HG02981 (cell line): ENCODE data around the gene MGAT5B.
"Not testable (repeated sequence)": the region's sequence is repeated elsewhere in the genome, so short reads cannot be mapped to it uniquely, and the experiment has no call there.

Source experiments
- ATAC-seq: cut with Tn5 transposase; IDR thresholded peaks from one replicate; pipeline ENCODE4 v1.9.1; 2021; ENCODE audit warnings: mild to moderate bottlenecking, moderate library complexity; ENCODE audit not compliant: unreplicated experiment

Gene MGAT5B

GRCh38 chr17:76868176-76868668 is at the start of gene MGAT5B:
TSS of gene MGAT5B (plus strand) at chr17:76868404. CDS start at chr17:76869030, 626 bp downstream.
- peak; percentile 56 for ATAC-seq

- no peak for ATAC-seq
Measured at GRCh38 chr17:76820039-76820438, 48.2 kb upstream of the MGAT5B start.

- no peak for ATAC-seq
Measured at GRCh38 chr17:76820561-76820960, 47.6 kb upstream of the MGAT5B start.

- no peak for ATAC-seq
Measured at GRCh38 chr17:76822184-76822778, 45.9 kb upstream of the MGAT5B start.

GRCh38 chr17:76824093-76824492 is 44.1 kb upstream of the MGAT5B start:
- ATAC-seq = peak; percentile 53

- ATAC-seq = no peak
Measured at GRCh38 chr17:76826330-76827068, 41.7 kb upstream of the MGAT5B start.

- no peak for ATAC-seq
Measured at GRCh38 chr17:76827736-76828135, 40.5 kb upstream of the MGAT5B start.

GRCh38 chr17:76830987-76831715 is 37.1 kb upstream of the MGAT5B start:
- no peak for ATAC-seq

GRCh38 chr17:76833034-76833644 is 35.1 kb upstream of the MGAT5B start:
- no peak for ATAC-seq

GRCh38 chr17:76833747-76834146 is 34.5 kb upstream of the MGAT5B start:
- no peak for ATAC-seq

- ATAC-seq = no peak
Measured at GRCh38 chr17:76834870-76835269, 33.3 kb upstream of the MGAT5B start.

GRCh38 chr17:76840443-76840767 is 27.8 kb upstream of the MGAT5B start:
- no peak for ATAC-seq

- ATAC-seq = no peak
Measured at GRCh38 chr17:76840884-76841775, 27.1 kb upstream of the MGAT5B start.

GRCh38 chr17:76841776-76842405 is 26.3 kb upstream of the MGAT5B start:
- ATAC-seq = no peak

GRCh38 chr17:76843068-76843467 is 25.1 kb upstream of the MGAT5B start:
- ATAC-seq = not testable (repeated sequence)

GRCh38 chr17:76843703-76844484 is 24.3 kb upstream of the MGAT5B start:
- no peak for ATAC-seq

GRCh38 chr17:76844485-76844829 is 23.7 kb upstream of the MGAT5B start:
- ATAC-seq = no peak

GRCh38 chr17:76844846-76845245 is 23.4 kb upstream of the MGAT5B start:
- no peak for ATAC-seq

- no peak for ATAC-seq
Measured at GRCh38 chr17:76845541-76846017, 22.6 kb upstream of the MGAT5B start.
